Rectal smooth muscle tissue (tissue), 1 donor: ENCODE results near the gene ASCC3.

Source experiments
- H3K27ac ChIP-seq: one replicate; pipeline ENCODE4 v1.7.0; 2013; ENCODE audit warnings: low read depth, low read length, inconsistent platforms
- H3K27me3 ChIP-seq: one replicate; pipeline ENCODE4 v1.7.0; 2013; ENCODE audit warnings: low read length; ENCODE audit not compliant: control insufficient read depth, insufficient read depth
- H3K36me3 ChIP-seq: one replicate; pipeline ENCODE4 v1.7.0; 2013; ENCODE audit warnings: low read length; ENCODE audit not compliant: control insufficient read depth, insufficient read depth
- H3K4me1 ChIP-seq: one replicate; pipeline ENCODE4 v1.7.0; 2013; ENCODE audit warnings: low read length; ENCODE audit not compliant: control insufficient read depth, insufficient read depth
- H3K4me3 ChIP-seq: one replicate; pipeline ENCODE4 v1.7.0; 2013; ENCODE audit warnings: low read length
- H3K9ac ChIP-seq: one replicate; pipeline ENCODE4 v1.7.0; 2013; ENCODE audit warnings: low read length

The ASCC3 gene

DNA sequence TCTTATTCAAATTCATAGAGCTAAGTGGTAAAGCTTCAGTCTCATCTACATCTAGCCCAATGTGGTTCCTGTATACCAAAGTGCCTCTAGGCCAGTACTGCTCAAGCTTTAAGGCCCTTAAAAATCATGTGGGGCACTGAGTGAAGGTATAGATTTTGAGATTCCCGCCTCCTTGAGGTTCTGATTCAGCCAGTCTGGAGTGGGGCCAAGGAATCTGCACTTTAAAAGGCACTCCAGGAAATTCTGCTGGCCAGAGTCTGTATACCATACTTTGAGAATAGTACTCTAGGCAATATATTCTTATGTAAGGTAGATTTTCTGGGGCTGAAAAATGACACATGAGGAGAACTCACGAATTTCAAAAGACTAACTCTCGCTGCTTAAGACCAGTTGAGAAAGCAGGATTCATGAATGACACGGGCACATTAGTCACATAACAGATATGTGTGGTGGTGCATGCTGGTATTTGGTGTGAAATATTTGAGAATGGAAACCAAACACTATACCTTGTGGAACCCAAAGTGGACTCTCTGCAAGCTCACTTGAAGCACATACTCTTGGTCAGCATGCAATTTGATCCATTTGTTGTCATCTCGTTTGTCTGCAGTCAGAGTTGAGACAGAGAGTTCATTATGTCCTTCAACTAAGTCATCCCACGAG lies 368.8 kb downstream of the ASCC3 start:
- H3K9ac ChIP-seq: no peak overlapping the region
- H3K4me3 ChIP-seq: no peak overlapping the region
- H3K4me1 ChIP-seq: no peaks in the 10 kb centered on the region
- no peaks in the 10 kb centered on the region for H3K27me3 ChIP-seq
- peaks cover 3% of the 10 kb centered on the region for H3K36me3 ChIP-seq
- no peak overlapping the region for H3K27ac ChIP-seq

DNA sequence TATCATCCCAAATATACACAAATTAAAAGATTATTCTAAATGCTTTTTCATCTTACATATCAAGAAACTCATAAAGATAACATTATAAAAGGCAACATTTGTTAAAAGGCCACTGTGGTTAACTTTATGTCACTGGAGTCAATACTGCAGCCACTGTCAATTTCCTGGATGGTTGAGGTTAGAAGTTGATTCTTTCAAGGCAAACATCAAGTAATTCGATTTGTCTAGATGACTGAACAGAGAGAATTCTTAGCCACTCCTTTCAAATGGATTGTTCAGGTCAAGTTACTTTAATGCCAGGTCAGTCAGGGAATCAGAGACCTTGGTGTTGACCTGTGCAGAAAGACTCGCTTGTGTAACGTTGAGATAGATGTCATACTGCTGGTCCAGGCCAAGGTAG lies 372.0 kb downstream of the ASCC3 start:
- Histone ChIP-seq H3K36me3 (peaks cover 3% of the 10 kb centered on the region), H3K4me3 (no peak overlapping the region), H3K4me1 (no peaks in the 10 kb centered on the region), H3K27me3 (no peaks in the 10 kb centered on the region), H3K9ac (no peak overlapping the region), H3K27ac (no peak overlapping the region)

DNA sequence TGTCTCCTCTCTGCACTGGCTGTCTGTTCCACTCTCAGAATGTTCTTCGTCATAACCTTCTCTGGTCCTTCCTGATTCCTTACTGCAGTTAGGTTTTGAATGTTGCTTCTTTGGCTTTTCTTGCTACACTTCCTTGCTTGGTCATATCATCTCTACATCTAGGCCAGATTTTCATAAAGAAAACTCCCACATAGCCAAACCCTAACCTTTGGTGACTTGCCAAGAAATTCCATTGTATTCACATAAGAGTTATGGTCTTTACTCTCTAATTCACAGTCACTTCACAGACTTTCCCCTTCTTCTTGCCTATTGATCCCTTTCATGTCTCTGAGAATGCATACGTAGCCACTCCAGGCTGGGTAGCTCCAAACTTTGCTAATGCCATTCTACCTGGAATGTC lies 374.5 kb downstream of the ASCC3 start:
- Histone ChIP-seq H3K4me1 (no peaks in the 10 kb centered on the region), H3K27ac (no peak overlapping the region), H3K27me3 (no peaks in the 10 kb centered on the region), H3K36me3 (no peaks in the 10 kb centered on the region), H3K4me3 (no peak overlapping the region), H3K9ac (no peak overlapping the region)

DNA sequence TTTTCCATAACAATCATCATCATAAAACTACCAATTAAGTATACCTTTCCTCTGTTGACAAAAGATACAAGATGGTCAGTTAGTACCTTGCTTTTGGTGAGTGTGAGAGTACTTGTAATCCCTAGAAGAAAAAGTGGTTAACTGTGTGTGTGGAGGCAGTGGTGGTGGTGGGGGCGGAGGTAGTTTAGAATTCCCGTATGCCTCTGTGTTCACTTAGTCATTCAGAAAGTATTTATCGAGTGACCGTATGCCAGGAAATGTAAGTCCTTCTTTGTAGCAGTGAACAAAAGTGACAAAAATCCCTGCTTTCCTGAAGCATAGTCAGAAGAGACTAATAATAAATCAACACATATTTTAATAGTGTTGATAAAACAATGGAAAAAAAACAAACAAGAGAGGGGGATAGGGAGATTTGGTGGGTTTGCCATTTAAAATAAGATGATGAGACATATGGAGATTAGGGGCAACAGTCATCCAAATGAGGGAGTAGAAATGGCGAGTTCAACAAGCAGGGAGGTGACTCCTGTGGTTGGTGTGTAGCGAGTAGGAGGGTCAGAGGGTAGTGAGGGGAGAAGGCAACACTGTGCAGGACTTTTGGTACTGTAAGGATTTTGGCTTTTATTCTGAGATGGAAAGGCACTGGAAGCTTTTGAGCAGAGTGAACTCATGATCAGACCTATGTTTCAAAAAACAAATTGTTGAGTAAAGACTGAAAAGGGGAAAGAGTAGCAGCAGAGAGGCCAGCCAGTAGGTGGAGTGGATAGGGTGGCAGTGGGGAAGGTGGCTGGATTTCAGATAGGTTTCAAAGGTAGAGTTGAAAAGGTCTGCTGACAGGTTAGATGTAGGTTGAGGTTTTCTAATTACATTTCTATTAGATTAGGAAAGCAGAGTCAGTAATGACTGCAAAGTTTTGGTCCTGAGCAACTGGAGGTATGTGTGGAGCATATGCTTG lies 376.1 kb downstream of the ASCC3 start:
- H3K9ac ChIP-seq: no peak overlapping the region

DNA sequence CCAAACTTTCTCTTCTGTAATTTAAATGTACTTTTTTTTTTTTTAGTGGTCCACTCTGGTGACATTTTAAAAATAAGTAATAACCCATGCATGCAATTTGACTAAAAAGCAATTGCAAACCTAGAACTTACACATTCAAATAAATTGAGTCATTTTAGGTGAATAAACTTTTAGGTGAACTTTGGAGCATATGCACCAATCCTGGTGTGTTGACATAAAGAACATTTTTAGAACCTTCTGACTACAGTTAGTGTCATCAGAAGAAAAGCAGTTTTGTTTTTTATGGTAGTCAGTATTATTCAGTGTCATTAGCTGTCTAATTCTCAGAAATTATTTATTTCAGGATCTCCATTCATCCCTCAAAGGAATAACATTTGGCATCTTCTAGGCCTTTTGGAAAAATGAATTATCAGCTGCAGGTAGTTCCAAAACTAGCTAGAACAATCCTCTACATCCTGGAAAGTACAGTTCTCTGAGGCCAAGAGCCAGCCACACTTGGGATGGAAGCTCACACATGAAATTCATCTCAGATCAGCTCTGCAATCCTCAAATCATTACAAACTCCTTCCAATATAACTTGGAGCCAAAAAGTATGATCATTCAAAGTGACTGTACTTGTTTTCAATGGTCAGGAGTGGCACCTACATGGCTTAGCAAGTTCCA lies 378.0 kb downstream of the ASCC3 start:
- no peaks in the 10 kb centered on the region for H3K4me1 ChIP-seq
- no peak overlapping the region for H3K27ac ChIP-seq
- no peak overlapping the region for H3K4me3 ChIP-seq
- H3K27me3 ChIP-seq: no peaks in the 10 kb centered on the region
- no peaks in the 10 kb centered on the region for H3K36me3 ChIP-seq
- H3K9ac ChIP-seq: no peak overlapping the region

More for the DNA sequence above, 376.1 kb downstream of the ASCC3 start:
- Histone ChIP-seq H3K27me3 (no peaks in the 10 kb centered on the region), H3K36me3 (no peaks in the 10 kb centered on the region), H3K4me1 (no peaks in the 10 kb centered on the region), H3K4me3 (no peak overlapping the region), H3K27ac (no peak overlapping the region)

DNA sequence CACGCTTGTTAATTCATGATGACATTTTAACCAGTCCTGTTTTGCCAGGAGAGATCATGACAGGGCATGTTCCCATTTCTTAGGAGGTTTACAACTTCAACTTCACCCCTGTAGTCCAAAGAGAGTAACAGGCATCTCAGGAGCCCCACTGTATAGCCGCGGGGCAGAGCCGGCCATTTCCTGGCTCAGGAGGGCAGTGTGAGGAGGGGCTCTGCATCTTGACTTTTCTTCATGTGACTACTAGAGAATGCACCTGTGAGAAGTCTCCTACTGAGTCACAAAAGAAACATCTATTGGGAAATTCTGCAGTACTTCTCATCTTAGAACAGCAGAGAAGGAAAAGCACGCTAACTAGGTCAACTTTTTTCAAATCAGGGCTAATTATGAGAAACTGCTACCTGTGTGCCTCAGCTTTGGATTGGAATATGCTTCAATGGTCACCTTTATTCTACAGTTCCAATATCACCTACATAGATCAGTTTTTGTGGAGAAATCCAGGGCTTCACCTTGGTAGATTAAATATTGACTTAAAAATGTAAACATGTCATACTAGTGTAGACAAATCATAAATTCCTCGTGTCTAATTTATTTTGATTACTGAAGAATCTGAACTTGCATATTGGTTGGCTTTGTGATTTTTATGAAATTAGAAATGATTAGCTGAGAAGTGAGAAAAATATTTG lies 387.8 kb downstream of the ASCC3 start:
- H3K4me1 ChIP-seq: no peaks in the 10 kb centered on the region
- no peaks in the 10 kb centered on the region for H3K27me3 ChIP-seq
- no peak overlapping the region for H3K9ac ChIP-seq
- no peaks in the 10 kb centered on the region for H3K36me3 ChIP-seq
- H3K27ac ChIP-seq: no peak overlapping the region
- H3K4me3 ChIP-seq: no peak overlapping the region

DNA sequence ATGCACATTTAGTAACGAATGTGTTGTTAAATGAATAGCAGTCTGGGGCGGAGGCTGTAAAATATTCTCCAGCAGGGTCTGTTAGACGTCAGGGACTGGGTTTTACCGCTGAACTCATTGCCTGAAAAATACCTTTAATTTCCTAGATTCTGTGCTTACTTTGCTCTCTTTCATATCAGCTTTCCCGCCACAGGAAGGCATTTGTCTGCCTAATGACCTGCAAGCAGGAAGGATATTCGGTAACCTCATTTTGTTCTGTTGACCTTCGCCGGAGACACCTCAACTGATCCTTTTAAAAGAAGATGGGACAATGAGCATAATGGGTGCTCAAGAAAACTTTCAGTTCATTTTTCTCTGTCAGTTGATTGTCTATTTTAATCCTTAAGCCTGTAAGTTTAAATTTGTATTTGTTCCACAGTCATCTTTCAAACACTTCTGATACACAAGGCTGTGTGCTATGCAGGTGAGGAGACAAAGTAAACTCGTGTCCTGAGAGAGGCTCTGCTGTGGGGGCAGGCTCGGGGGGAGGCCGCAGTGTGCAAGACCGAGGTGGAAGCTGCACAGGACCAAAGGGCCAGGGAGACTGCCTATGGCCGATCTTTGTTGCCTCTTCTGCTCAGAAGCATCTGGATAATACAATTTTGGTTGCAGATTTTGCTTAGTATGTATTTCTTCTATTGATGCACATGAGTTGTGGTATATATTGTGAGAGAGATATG lies 389.0 kb downstream of the ASCC3 start:
- H3K27ac ChIP-seq: no peak overlapping the region
- H3K9ac ChIP-seq: no peak overlapping the region
- H3K4me1 ChIP-seq: no peaks in the 10 kb centered on the region
- H3K4me3 ChIP-seq: no peak overlapping the region
- H3K27me3 ChIP-seq: no peaks in the 10 kb centered on the region
- no peaks in the 10 kb centered on the region for H3K36me3 ChIP-seq

DNA sequence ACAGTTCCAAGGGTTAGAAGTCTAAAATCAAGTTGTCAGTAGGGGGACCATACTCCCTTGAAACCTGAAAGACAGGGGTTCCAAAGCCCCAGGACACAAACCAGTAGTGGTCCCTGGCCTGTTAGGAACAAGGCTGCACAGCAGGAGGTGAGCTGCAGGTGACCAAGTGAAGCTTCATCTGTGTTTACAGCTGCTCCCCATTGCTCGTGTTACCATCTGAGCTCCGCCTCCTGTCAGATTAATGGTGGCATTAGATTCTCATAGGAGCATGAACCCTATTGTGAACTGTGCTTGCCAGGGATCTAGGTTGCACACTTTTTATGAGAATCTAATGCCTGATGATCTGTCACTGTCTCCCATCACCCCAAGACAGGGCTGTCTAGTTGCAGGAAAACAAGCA lies 391.1 kb downstream of the ASCC3 start:
- H3K4me3 ChIP-seq: no peak overlapping the region

DNA sequence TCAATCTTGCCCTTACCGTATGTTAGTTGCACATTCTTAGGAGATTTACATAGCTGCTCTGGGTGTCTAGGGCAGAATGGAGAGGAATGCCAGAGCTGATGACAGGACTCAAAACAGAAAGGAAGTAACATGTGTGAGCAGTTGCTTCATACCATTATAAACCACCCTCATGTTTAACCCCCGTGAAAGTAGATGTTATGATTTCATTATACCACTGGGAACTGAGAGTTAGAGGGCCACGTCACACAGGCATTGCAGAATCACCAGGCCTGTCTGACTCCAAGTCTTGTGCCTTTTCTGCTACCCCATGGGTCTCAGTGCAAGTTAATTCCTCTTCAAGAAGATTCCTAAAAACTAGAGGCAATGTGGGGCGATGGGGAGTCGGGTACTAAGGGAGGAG lies 392.9 kb downstream of the ASCC3 start:
- Histone ChIP-seq H3K9ac (no peak overlapping the region), H3K4me1 (no peaks in the 10 kb centered on the region), H3K36me3 (no peaks in the 10 kb centered on the region), H3K27ac (no peak overlapping the region), H3K4me3 (no peak overlapping the region), H3K27me3 (no peaks in the 10 kb centered on the region)

More for the DNA sequence above, 391.1 kb downstream of the ASCC3 start:
- H3K27ac ChIP-seq: no peak overlapping the region
- H3K4me1 ChIP-seq: no peaks in the 10 kb centered on the region
- no peaks in the 10 kb centered on the region for H3K36me3 ChIP-seq
- no peaks in the 10 kb centered on the region for H3K27me3 ChIP-seq
- H3K9ac ChIP-seq: no peak overlapping the region

DNA sequence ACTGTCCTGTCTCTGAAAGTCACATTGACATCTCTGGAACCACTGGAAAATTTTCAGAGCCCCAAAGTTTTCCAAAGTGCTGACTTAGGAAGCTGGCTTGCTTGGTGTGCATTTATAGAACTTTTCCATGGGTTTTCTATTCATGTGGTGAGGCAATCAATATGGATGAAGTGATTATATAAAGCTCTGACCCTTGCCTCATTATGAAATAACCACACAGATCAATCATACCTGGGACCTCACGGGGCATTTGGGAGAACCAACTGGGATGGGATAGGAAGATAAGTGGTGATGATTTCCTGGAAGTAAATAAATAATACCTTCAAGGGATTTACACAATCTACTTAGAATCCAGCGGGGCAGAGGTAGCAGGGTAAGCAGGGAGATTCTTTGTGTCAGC lies 393.5 kb downstream of the ASCC3 start:
- Histone ChIP-seq H3K27me3 (no peaks in the 10 kb centered on the region), H3K27ac (no peak overlapping the region), H3K9ac (no peak overlapping the region), H3K4me1 (no peaks in the 10 kb centered on the region), H3K4me3 (no peak overlapping the region), H3K36me3 (no peaks in the 10 kb centered on the region)

DNA sequence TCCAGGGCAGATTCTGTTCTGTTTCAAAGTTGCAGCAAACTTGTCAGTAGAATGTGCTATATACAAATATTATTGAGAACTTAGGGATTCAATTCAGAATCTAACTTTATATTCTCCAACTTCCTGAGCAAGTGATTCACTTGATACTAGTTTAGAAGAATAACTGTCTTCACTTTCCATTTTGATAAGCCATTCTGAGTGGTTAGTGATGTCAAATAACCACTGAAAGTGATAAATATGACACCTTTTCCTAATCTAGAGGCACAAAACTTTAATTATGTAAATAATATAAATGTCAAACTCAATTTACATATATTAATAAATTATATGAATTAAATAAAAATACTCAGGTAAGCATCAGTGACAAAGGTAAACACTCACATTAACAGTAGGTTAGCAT lies 395.9 kb downstream of the ASCC3 start:
- H3K36me3 ChIP-seq: no peaks in the 10 kb centered on the region
- H3K27me3 ChIP-seq: no peaks in the 10 kb centered on the region
- H3K27ac ChIP-seq: no peak overlapping the region
- H3K9ac ChIP-seq: no peak overlapping the region
- no peak overlapping the region for H3K4me3 ChIP-seq
- H3K4me1 ChIP-seq: no peaks in the 10 kb centered on the region
